Activated CD8-positive, alpha-beta T cell treated with anti-CD3 and anti-CD28 coated beads, Interleukin-2, amount 10 ng/mL, durations not matched to agents 7 days and 5 days (primary cell): ENCODE measurements around the gene MAOB. TPM values are rescaled to one million over a fixed set of nuclear protein-coding genes. Genes with fewer than 3 reads are reported as not detected.
"Not testable (repeated sequence)": the region's sequence is repeated elsewhere in the genome, so short reads cannot be mapped to it uniquely, and the experiment has no call there.

ENCODE experiments used
- ATAC-seq: fragments of 150-1000 bp; cut with Tn5 transposase; one replicate; pipeline ENCODE4 v1.10.0; 2021; ENCODE audit warnings: moderate library complexity
- CTCF ChIA-PET: fragments of 350-600 bp; sonication (Branson Sonifier 250); formaldehyde crosslinking; loops from one replicate; lab custom pipeline; 2021; ENCODE audit warnings: antibody characterized with exemption; lab: Charles Lee
- POLR2A ChIA-PET: fragments of 350-600 bp; sonication (Branson Sonifier 250); formaldehyde crosslinking; loops from one replicate; lab custom pipeline; 2021; ENCODE audit warnings: antibody characterized with exemption; lab: Charles Lee
- DNase-seq: peaks from one replicate; pipeline ENCODE4 v3.0.0-alpha.2; 2020
- H3K27ac Mint-ChIP-seq: one replicate; pipeline ENCODE4 v1.8.0; 2021; ENCODE audit warnings: mild to moderate bottlenecking, mixed read lengths
- H3K27me3 Mint-ChIP-seq: one replicate; pipeline ENCODE4 v1.8.0; 2021; ENCODE audit warnings: low read depth, mixed read lengths
- H3K36me3 Mint-ChIP-seq: one replicate; pipeline ENCODE4 v1.8.0; 2021; ENCODE audit warnings: low read depth, mixed read lengths
- H3K4me1 Mint-ChIP-seq: one replicate; pipeline ENCODE4 v1.8.0; 2021; ENCODE audit warnings: low read depth, mixed read lengths
- H3K4me3 Mint-ChIP-seq: one replicate; pipeline ENCODE4 v1.8.0; 2021; ENCODE audit warnings: mild to moderate bottlenecking, mixed read lengths
- H3K9me3 Mint-ChIP-seq: one replicate; pipeline ENCODE4 v1.8.0; 2022; ENCODE audit warnings: mixed read lengths; ENCODE audit not compliant: insufficient read depth
- total RNA-seq, 2 experiments: library from RNA; stranded (reverse); gene quantifications; one replicate each; pipeline ENCODE4 v1.2.3, GENCODE V29; 2021

Gene MAOB
- total RNA-seq, 2 experiments from 2014 or later: not detected

- ATAC-seq, POLR2A ChIA-PET, H3K27me3 Mint-ChIP-seq, H3K4me1 Mint-ChIP-seq, CTCF ChIA-PET, H3K36me3 Mint-ChIP-seq, DNase-seq, H3K4me3 Mint-ChIP-seq, H3K27ac Mint-ChIP-seq, H3K9me3 Mint-ChIP-seq: not testable (repeated sequence)
Observed at GRCh38 chrX:43725227-43725626, 157.0 kb downstream of the MAOB start.

GRCh38 chrX:43720961-43721360 lies 161.3 kb downstream of the MAOB start:
- Mint-ChIP-seq H3K27me3 (no peaks in the 10 kb centered on the region), H3K36me3 (no peaks in the 10 kb centered on the region), H3K4me3 (no peak overlapping the region), H3K4me1 (no peaks in the 10 kb centered on the region), H3K27ac (no peak overlapping the region), H3K9me3 (no peaks in the 10 kb centered on the region)
- no peak for ATAC-seq
- DNase-seq: no peak
- ChIA-PET POLR2A (no interaction called here), CTCF (no interaction called here)

DNA sequence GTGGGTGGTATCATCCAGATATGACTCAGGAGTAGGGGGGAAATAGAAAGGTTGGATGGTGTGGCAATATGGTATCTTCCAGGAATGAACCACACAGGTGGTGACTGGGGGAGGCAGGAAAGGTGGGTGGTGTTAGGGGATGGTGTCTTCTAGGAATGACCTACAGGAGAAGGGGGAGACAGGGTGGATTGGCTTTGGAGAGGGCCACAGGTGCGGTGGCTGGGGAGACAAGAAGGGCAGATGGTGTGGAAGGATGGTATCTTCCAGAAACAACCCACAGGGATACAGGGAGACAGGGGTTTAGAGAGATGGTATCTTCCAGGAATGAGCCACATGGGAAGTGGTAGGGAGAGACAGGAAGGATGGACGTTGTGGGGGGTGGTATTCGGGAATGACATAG lies 162.2 kb downstream of the MAOB start:
- Mint-ChIP-seq H3K27me3 (no peaks in the 10 kb centered on the region), H3K9me3 (no peaks in the 10 kb centered on the region), H3K4me1 (no peaks in the 10 kb centered on the region), H3K4me3 (no peak overlapping the region), H3K36me3 (no peaks in the 10 kb centered on the region), H3K27ac (no peak overlapping the region)
- no peak for DNase-seq
- ChIA-PET CTCF (no interaction called here), POLR2A (no interaction called here)
- no peak for ATAC-seq

DNA sequence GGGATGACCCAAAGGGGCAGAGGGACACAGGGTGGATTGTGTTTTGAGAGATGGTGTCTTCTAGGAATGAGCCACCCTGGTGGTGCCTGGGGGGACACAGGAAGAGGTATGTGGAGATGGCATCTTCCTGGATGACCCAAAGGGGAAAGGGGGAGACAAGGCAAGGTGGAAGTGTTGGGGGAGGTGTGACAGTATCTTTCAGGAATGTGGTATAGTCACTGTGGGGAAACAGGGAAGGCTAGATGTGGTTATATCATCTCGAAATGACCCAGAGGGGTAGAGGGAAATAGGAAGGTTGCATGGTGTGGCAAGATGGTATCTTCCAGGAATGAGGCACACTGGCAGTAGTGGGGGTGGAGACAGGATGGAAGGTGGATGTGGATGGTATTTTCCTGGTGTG lies 163.3 kb downstream of the MAOB start:
- H3K4me3 Mint-ChIP-seq: no peak overlapping the region
- H3K4me1 Mint-ChIP-seq: no peaks in the 10 kb centered on the region
- ChIA-PET CTCF (no interaction called here), POLR2A (no interaction called here)
- DNase-seq (no peak), ATAC-seq (no peak)
- H3K27ac Mint-ChIP-seq: no peak overlapping the region
- no peaks in the 10 kb centered on the region for H3K9me3 Mint-ChIP-seq
- no peaks in the 10 kb centered on the region for H3K27me3 Mint-ChIP-seq
- no peaks in the 10 kb centered on the region for H3K36me3 Mint-ChIP-seq

GRCh38 chrX:43718546-43718945 lies 163.7 kb downstream of the MAOB start:
- DNase-seq (no peak), ATAC-seq (no peak)
- Mint-ChIP-seq H3K4me3 (no peak overlapping the region), H3K36me3 (no peaks in the 10 kb centered on the region), H3K4me1 (no peaks in the 10 kb centered on the region), H3K9me3 (no peaks in the 10 kb centered on the region), H3K27ac (no peak overlapping the region), H3K27me3 (no peaks in the 10 kb centered on the region)
- ChIA-PET CTCF (no interaction called here), POLR2A (no interaction called here)

DNA sequence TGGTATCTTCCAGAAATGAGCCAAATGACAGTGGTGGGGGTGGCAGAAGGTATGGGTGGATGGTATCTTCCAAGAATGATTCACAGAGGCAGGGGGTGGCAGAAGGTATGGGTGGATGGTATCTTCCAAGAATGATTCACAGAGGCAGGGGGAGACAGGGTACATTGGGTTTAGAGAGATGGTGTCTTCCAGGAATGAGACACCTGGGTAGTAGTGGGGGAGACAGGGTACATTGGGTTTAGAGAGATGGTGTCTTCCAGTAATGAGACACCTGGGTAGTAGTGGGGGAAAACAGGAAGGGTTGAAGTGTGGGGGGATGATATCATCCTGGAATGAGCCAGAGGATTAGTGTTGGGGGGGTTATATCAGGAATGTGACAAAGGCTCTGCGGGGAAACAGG lies 164.2 kb downstream of the MAOB start:
- H3K27ac Mint-ChIP-seq: no peak overlapping the region
- DNase-seq (no peak), ATAC-seq (no peak)
- ChIA-PET CTCF (no interaction called here), POLR2A (no interaction called here)
- H3K36me3 Mint-ChIP-seq: no peaks in the 10 kb centered on the region
- H3K4me3 Mint-ChIP-seq: no peak overlapping the region
- H3K9me3 Mint-ChIP-seq: no peaks in the 10 kb centered on the region
- no peaks in the 10 kb centered on the region for H3K4me1 Mint-ChIP-seq
- no peaks in the 10 kb centered on the region for H3K27me3 Mint-ChIP-seq

GRCh38 chrX:43717161-43717560 lies 165.1 kb downstream of the MAOB start:
- ChIA-PET POLR2A (no interaction called here), CTCF (no interaction called here)
- Mint-ChIP-seq H3K27ac (no peak overlapping the region), H3K27me3 (no peaks in the 10 kb centered on the region), H3K9me3 (no peaks in the 10 kb centered on the region), H3K36me3 (no peaks in the 10 kb centered on the region), H3K4me1 (no peaks in the 10 kb centered on the region), H3K4me3 (no peak overlapping the region)
- DNase-seq (no peak), ATAC-seq (no peak)

DNA sequence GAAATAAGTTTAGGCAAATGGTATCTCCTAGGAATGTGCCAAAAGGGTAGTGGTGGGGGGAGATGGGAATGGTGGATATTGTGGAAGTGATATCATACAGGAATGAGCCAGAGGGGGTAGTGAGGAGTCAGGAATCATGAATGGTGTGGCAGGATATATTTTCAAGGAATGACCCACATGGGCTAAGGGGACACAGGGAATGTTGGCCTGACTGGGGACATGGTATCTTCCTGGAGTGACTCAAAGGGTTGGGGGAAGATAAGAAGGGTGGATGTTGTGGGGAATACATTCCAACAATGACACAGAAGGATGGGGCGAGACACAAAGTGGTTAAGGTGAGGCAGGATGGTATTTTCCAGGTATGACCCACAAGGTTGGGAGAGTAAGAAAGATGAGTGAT lies 165.6 kb downstream of the MAOB start:
- ChIA-PET POLR2A (no interaction called here), CTCF (no interaction called here)
- H3K27me3 Mint-ChIP-seq: no peaks in the 10 kb centered on the region
- H3K4me3 Mint-ChIP-seq: no peak overlapping the region
- no peaks in the 10 kb centered on the region for H3K36me3 Mint-ChIP-seq
- H3K4me1 Mint-ChIP-seq: no peaks in the 10 kb centered on the region
- ATAC-seq (no peak), DNase-seq (no peak)
- H3K9me3 Mint-ChIP-seq: no peaks in the 10 kb centered on the region
- no peak overlapping the region for H3K27ac Mint-ChIP-seq

Other genes with a start within 250 kb of the MAOB start
- not detected for gene MAOA, start 226.2 kb downstream of the MAOB start, total RNA-seq
- gene NDP, start 90.9 kb upstream of the MAOB start, total RNA-seq: not detected